ENCODE data around the gene TP53BP2. TPM values are rescaled to one million over a fixed set of nuclear protein-coding genes. Genes with fewer than 3 reads are reported as not detected.

The TP53BP2 gene
- total RNA-seq, 2 experiments from 2014 or later = 21.1 to 21.7 TPM

- no TSS peak for BruUV-seq (replicated peaks)
- Histone ChIP-seq H3K9me2 (ENCODE audit: insufficient read depth, low read length) (no peaks in the 10 kb centered on the region), H3K79me2 (ENCODE audit: insufficient read depth, low read depth, low read length) (no peaks in the 10 kb centered on the region), H3K27ac (ENCODE audit: low read depth, low read length, poor library complexity, severe bottlenecking) (no peak overlapping the region), H4K20me1 (ENCODE audit: insufficient read depth, low read length) (no peaks in the 10 kb centered on the region), H3K4me1 (ENCODE audit: insufficient read depth, low read length, poor library complexity, severe bottlenecking) (no peaks in the 10 kb centered on the region), H3K36me3 (ENCODE audit: insufficient read depth, low read length) (no peaks in the 10 kb centered on the region), H2AFZ (ENCODE audit: low read length) (no peak overlapping the region), H3K9me3 (ENCODE audit: low read length) (no peaks in the 10 kb centered on the region), H3K4me2 (ENCODE audit: low read length) (no peak overlapping the region), H3K4me3 (ENCODE audit: low read depth, low read length, poor library complexity, severe bottlenecking) (no peak overlapping the region)
- POLR2A ChIA-PET = interaction anchor here (0.7 kb wide), 1 partner anchor 360 kb away, joined by 3 read pairs; no protein-coding TSS in a partner anchor
- CTCF ChIA-PET (ENCODE audit: unreplicated experiment) = no interaction called here
- TF ChIP-seq EZH2phosphoT487 (IDR thresholded peaks at IDR 0.05; ENCODE audit: borderline replicate concordance, low read depth, low read length) (no peak), CTCF (conservative IDR thresholded peaks at IDR 0.05; ENCODE audit: low read length) (no peak)
- no peak for DNase-seq (ENCODE audit: low spot score)
- intact Hi-C loops (cut with micrococcal nuclease; ENCODE audit: unreplicated experiment) = no loop called here
Measured at GRCh38 chr1:223755992-223756775, 89.6 kb downstream of the TP53BP2 start.

- Histone ChIP-seq H3K27ac (ENCODE audit: low read depth, low read length, poor library complexity, severe bottlenecking) (no peak overlapping the region), H3K4me3 (ENCODE audit: low read depth, low read length, poor library complexity, severe bottlenecking) (no peak overlapping the region), H3K9me2 (ENCODE audit: insufficient read depth, low read length) (no peaks in the 10 kb centered on the region), H3K4me1 (ENCODE audit: insufficient read depth, low read length, poor library complexity, severe bottlenecking) (no peaks in the 10 kb centered on the region), H3K4me2 (ENCODE audit: low read length) (no peak overlapping the region), H3K79me2 (ENCODE audit: insufficient read depth, low read depth, low read length) (no peaks in the 10 kb centered on the region), H3K9me3 (ENCODE audit: low read length) (no peaks in the 10 kb centered on the region), H4K20me1 (ENCODE audit: insufficient read depth, low read length) (no peaks in the 10 kb centered on the region), H3K36me3 (ENCODE audit: insufficient read depth, low read length) (no peaks in the 10 kb centered on the region), H2AFZ (ENCODE audit: low read length) (no peak overlapping the region)
- DNase-seq (ENCODE audit: low spot score) = no peak
- no peak for TF ChIP-seq EZH2phosphoT487 (IDR thresholded peaks at IDR 0.05; ENCODE audit: borderline replicate concordance, low read depth, low read length)
- TF ChIP-seq CTCF (conservative IDR thresholded peaks at IDR 0.05; ENCODE audit: low read length) = no peak
- intact Hi-C loops (cut with micrococcal nuclease; ENCODE audit: unreplicated experiment) = no loop called here
- POLR2A ChIA-PET = no interaction called here
- CTCF ChIA-PET (ENCODE audit: unreplicated experiment) = no interaction called here
- no TSS peak for BruUV-seq (replicated peaks)
Measured at GRCh38 chr1:223755432-223755792, 90.3 kb downstream of the TP53BP2 start.

- no peak for DNase-seq (ENCODE audit: low spot score)
- Histone ChIP-seq H2AFZ (ENCODE audit: low read length) (no peak overlapping the region), H3K9me3 (ENCODE audit: low read length) (no peaks in the 10 kb centered on the region), H4K20me1 (ENCODE audit: insufficient read depth, low read length) (no peaks in the 10 kb centered on the region), H3K36me3 (ENCODE audit: insufficient read depth, low read length) (no peaks in the 10 kb centered on the region), H3K4me2 (ENCODE audit: low read length) (no peak overlapping the region), H3K79me2 (ENCODE audit: insufficient read depth, low read depth, low read length) (no peaks in the 10 kb centered on the region), H3K27ac (ENCODE audit: low read depth, low read length, poor library complexity, severe bottlenecking) (no peak overlapping the region), H3K4me1 (ENCODE audit: insufficient read depth, low read length, poor library complexity, severe bottlenecking) (no peaks in the 10 kb centered on the region), H3K9me2 (ENCODE audit: insufficient read depth, low read length) (no peaks in the 10 kb centered on the region), H3K4me3 (ENCODE audit: low read depth, low read length, poor library complexity, severe bottlenecking) (no peak overlapping the region)
- ChIA-PET POLR2A (no interaction called here), CTCF (ENCODE audit: unreplicated experiment) (no interaction called here)
- intact Hi-C loops (cut with micrococcal nuclease; ENCODE audit: unreplicated experiment) = no loop called here
- no TSS peak for BruUV-seq (replicated peaks)
- no peak for TF ChIP-seq CTCF (conservative IDR thresholded peaks at IDR 0.05; ENCODE audit: low read length)
- TF ChIP-seq EZH2phosphoT487 (IDR thresholded peaks at IDR 0.05; ENCODE audit: borderline replicate concordance, low read depth, low read length) = no peak
Measured at GRCh38 chr1:223754681-223755431, 90.9 kb downstream of the TP53BP2 start.

All from OCI-LY7 (cell line).